Effector memory CD8-positive, alpha-beta T cell (primary cell): ENCODE data around the gene BAG1.

Source experiments
- ATAC-seq: fragments of 150-1000 bp; cut with Tn5 transposase; replicated peaks from 2 replicates; pipeline ENCODE4 v1.10.0; 2021; ENCODE audit warnings: mild to moderate bottlenecking, moderate library complexity
- DNase-seq, 3 experiments: peaks; one replicate each; pipeline ENCODE4 v3.0.0; 2021
- H3K27ac Mint-ChIP-seq, 2 donors: one replicate each; pipeline ENCODE4 v1.8.0; 2022; ENCODE audit warnings: mild to moderate bottlenecking in 2 of 2, mixed read lengths in 2 of 2, moderate library complexity in 2 of 2
- H3K27me3 Mint-ChIP-seq, 2 donors: one replicate each; pipeline ENCODE4 v1.8.0; 2022; ENCODE audit warnings: mixed read lengths in 2 of 2
- H3K36me3 Mint-ChIP-seq: one replicate; pipeline ENCODE4 v1.8.0; 2022; ENCODE audit warnings: mild to moderate bottlenecking, moderate library complexity, mixed read lengths; ENCODE audit not compliant: insufficient read depth
- H3K4me1 Mint-ChIP-seq, 2 donors: one replicate each; pipeline ENCODE4 v1.8.0; 2022; ENCODE audit warnings: low read depth in 2 of 2, mixed read lengths in 2 of 2
- H3K4me3 Mint-ChIP-seq, 2 donors: one replicate each; pipeline ENCODE4 v1.8.0; 2022; ENCODE audit warnings: mild to moderate bottlenecking in 2 of 2, mixed read lengths in 2 of 2, moderate library complexity in 2 of 2
- H3K9me3 Mint-ChIP-seq, 2 donors: one replicate each; pipeline ENCODE4 v1.8.0; 2022; ENCODE audit warnings: mixed read lengths in 2 of 2

The BAG1 gene

GRCh38 chr9:33290247-33291030 is 25.9 kb upstream of the BAG1 start, which contains the start of gene NFX1:
TSS of gene NFX1 (plus strand) at chr9:33290516. CDS start at chr9:33290573, 57 bp downstream.
- H3K4me3 Mint-ChIP-seq = peak within 1 kb of the TSS; percentile 82 to 86
- peaks cover 39% of the 10 kb centered on the region for H3K36me3 Mint-ChIP-seq
- peaks cover 35 to 39% of the 10 kb centered on the region in 2 donors for H3K4me1 Mint-ChIP-seq
- peak within 1 kb of the TSS; percentile 98 to 99 for H3K27ac Mint-ChIP-seq
- H3K27me3 Mint-ChIP-seq = no peaks in the 10 kb centered on the region
- H3K9me3 Mint-ChIP-seq = no peaks in the 10 kb centered on the region
- DNase-seq = peak; percentile 98
- peak; percentile 82 for ATAC-seq

DNA sequence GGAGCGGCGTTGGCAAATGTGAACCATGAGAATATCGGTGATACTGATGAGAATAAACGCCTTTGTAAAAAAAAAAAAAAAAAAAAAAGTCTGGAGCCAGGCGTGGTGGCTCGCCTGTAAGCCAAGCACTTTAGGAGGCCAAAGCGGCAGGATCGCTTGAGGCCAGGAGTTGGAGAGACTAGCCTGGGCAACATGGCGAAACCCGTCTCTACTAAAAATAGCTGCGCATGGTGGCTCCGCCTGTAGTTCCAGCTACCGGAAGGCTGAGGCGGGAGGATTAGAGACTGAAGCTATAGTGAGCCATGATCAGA is 25.4 kb upstream of the BAG1 start:
- ATAC-seq (no peak), DNase-seq (no peak)
- peaks cover 35 to 38% of the 10 kb centered on the region in 2 donors for H3K4me1 Mint-ChIP-seq
- peak overlapping the region; percentile 98 to 99 for H3K27ac Mint-ChIP-seq
- H3K27me3 Mint-ChIP-seq = no peaks in the 10 kb centered on the region
- H3K9me3 Mint-ChIP-seq = no peaks in the 10 kb centered on the region
- peak overlapping the region; percentile 82 to 86 for H3K4me3 Mint-ChIP-seq
- H3K36me3 Mint-ChIP-seq = peaks cover 40% of the 10 kb centered on the region

- ATAC-seq = no peak
- peak overlapping the region; percentile 82 to 86 for H3K4me3 Mint-ChIP-seq
- peaks cover 31 to 35% of the 10 kb centered on the region in 2 donors for H3K4me1 Mint-ChIP-seq
- H3K27ac Mint-ChIP-seq = peak overlapping the region; percentile 98 to 99
- no peaks in the 10 kb centered on the region for H3K27me3 Mint-ChIP-seq
- H3K9me3 Mint-ChIP-seq = no peaks in the 10 kb centered on the region
- peak in 1 of 3 experiments; percentile 8 for DNase-seq
- H3K36me3 Mint-ChIP-seq = peaks cover 36% of the 10 kb centered on the region
These were observed 25.0 kb upstream of the BAG1 start for GRCh38 chr9:33289496-33289895.

GRCh38 chr9:33288828-33289483 is 24.4 kb upstream of the BAG1 start:
- Mint-ChIP-seq H3K9me3 (no peaks in the 10 kb centered on the region), H3K4me1 (peaks cover 29 to 31% of the 10 kb centered on the region in 2 donors), H3K4me3 (peak overlapping the region; percentile 82 to 86), H3K27ac (peak overlapping the region; percentile 98 to 99), H3K36me3 (peaks cover 32% of the 10 kb centered on the region), H3K27me3 (no peaks in the 10 kb centered on the region)
- ATAC-seq = no peak
- DNase-seq = no peak

DNA sequence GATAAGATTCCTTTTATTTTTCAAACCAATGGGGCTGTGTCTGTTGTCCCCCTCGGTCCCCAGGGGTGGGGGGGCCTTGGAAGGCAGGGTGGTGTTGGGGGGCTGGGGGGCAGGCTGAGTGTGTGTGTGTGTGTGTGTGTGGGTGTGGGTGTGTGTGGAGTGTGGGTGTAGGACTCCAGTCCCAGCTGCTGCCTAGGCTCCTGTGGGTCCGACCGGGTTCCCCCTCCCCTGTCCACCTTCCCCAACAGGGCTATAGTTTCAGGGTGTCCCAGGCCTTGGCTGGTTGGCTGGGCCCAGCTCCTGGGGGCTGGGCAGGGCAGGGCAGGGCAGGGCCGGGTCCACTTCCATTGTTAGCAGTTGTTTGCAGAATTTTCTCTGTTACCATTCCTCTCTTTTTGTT is 23.7 kb upstream of the BAG1 start:
- Mint-ChIP-seq H3K4me3 (no peak overlapping the region), H3K36me3 (peaks cover 32% of the 10 kb centered on the region), H3K27me3 (no peaks in the 10 kb centered on the region), H3K4me1 (peaks cover 25 to 28% of the 10 kb centered on the region in 2 donors), H3K9me3 (no peaks in the 10 kb centered on the region), H3K27ac (peak overlapping the region; percentile 62 to 98)
- ATAC-seq (no peak), DNase-seq (no peak)

GRCh38 chr9:33287087-33287490 is 22.6 kb upstream of the BAG1 start:
- H3K27ac Mint-ChIP-seq = peak overlapping the region in 1 of 2 donors; percentile 62
- no peak for ATAC-seq
- peaks cover 32% of the 10 kb centered on the region for H3K36me3 Mint-ChIP-seq
- H3K9me3 Mint-ChIP-seq = no peaks in the 10 kb centered on the region
- no peak overlapping the region for H3K4me3 Mint-ChIP-seq
- H3K27me3 Mint-ChIP-seq = no peaks in the 10 kb centered on the region
- peaks cover 15 to 16% of the 10 kb centered on the region in 2 donors for H3K4me1 Mint-ChIP-seq
- DNase-seq = peak; percentile 54 to 56 (median 55)

- ATAC-seq (no peak), DNase-seq (no peak)
- no peaks in the 10 kb centered on the region for H3K27me3 Mint-ChIP-seq
- no peak overlapping the region for H3K27ac Mint-ChIP-seq
- H3K4me1 Mint-ChIP-seq = peaks cover 3% of the 10 kb centered on the region in 2 donors
- H3K36me3 Mint-ChIP-seq = peaks cover 33% of the 10 kb centered on the region
- H3K4me3 Mint-ChIP-seq = no peak overlapping the region
- H3K9me3 Mint-ChIP-seq = no peaks in the 10 kb centered on the region
These were observed 21.0 kb upstream of the BAG1 start for GRCh38 chr9:33285502-33285901.

GRCh38 chr9:33277484-33277883 is 13.0 kb upstream of the BAG1 start:
- DNase-seq (no peak), ATAC-seq (no peak)
- H3K36me3 Mint-ChIP-seq = peaks cover 87% of the 10 kb centered on the region
- peak overlapping the region in 1 of 2 donors; percentile 23 for H3K27ac Mint-ChIP-seq
- no peak overlapping the region for H3K4me3 Mint-ChIP-seq
- H3K27me3 Mint-ChIP-seq = no peaks in the 10 kb centered on the region
- H3K9me3 Mint-ChIP-seq = no peaks in the 10 kb centered on the region
- H3K4me1 Mint-ChIP-seq = peaks cover 2 to 4% of the 10 kb centered on the region in 2 donors

GRCh38 chr9:33273972-33274328 is 9.4 kb upstream of the BAG1 start:
- Mint-ChIP-seq H3K27me3 (no peaks in the 10 kb centered on the region), H3K4me1 (peaks cover 2 to 7% of the 10 kb centered on the region in 2 donors), H3K36me3 (peaks cover 90% of the 10 kb centered on the region), H3K4me3 (no peak overlapping the region), H3K9me3 (no peaks in the 10 kb centered on the region), H3K27ac (peak overlapping the region; percentile 25 to 35)
- DNase-seq = no peak
- ATAC-seq = no peak

- H3K9me3 Mint-ChIP-seq = no peaks in the 10 kb centered on the region
- no peaks in the 10 kb centered on the region for H3K27me3 Mint-ChIP-seq
- no peak overlapping the region for H3K4me3 Mint-ChIP-seq
- DNase-seq (no peak), ATAC-seq (no peak)
- H3K27ac Mint-ChIP-seq = peak overlapping the region; percentile 25 to 65
- H3K36me3 Mint-ChIP-seq = peaks cover 85% of the 10 kb centered on the region
- H3K4me1 Mint-ChIP-seq = peaks cover 2 to 7% of the 10 kb centered on the region in 2 donors
These were observed 8.9 kb upstream of the BAG1 start for GRCh38 chr9:33273266-33273971.

DNA sequence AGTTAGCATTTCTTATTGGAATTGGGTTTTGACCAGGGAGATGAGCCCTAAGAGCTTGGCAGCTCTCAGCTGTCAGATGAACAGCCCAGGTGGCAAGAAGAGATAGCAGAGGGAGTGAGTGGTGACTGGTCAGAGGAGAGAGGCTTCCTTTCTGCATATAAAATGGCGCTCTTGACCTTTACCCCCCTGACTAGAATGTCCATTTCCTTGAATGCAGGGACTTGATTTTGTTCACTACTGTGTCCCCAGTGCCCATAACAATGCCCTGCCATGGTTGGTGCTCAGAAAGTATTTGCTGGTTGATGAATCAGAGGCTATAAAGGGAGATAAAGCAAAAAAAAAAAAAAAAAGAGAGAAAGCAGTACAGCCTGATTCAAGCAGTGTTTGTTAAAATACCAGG is 7.6 kb upstream of the BAG1 start:
- no peak for DNase-seq
- Mint-ChIP-seq H3K27ac (peak overlapping the region in 1 of 2 donors; percentile 30), H3K27me3 (no peaks in the 10 kb centered on the region), H3K9me3 (no peaks in the 10 kb centered on the region), H3K4me3 (no peak overlapping the region), H3K4me1 (peaks cover 6 to 12% of the 10 kb centered on the region in 2 donors), H3K36me3 (peaks cover 75% of the 10 kb centered on the region)
- ATAC-seq = no peak

DNA sequence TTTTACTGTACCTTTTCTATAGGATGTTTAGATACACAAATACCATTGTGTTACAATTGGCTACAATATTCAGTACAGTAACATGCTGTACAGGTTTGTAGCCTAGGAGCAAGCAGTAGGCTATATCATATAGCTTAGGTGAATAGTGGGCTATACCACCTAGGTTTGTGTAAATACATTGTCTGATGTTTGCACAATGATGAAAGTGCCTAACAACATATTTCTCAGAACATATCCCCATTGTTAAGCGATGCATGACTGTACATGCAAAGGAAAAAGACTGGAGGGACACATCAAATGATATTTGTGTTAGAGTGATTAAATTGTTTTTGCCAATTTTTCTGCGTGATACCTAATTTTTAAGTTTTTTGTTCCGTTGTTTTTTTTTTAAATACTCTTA is 5.6 kb upstream of the BAG1 start:
- no peak for ATAC-seq
- no peak for DNase-seq
- H3K4me1 Mint-ChIP-seq = peaks cover 20 to 29% of the 10 kb centered on the region in 2 donors
- H3K27me3 Mint-ChIP-seq = no peaks in the 10 kb centered on the region
- H3K36me3 Mint-ChIP-seq = peaks cover 61% of the 10 kb centered on the region
- H3K4me3 Mint-ChIP-seq = no peak overlapping the region
- no peak overlapping the region for H3K27ac Mint-ChIP-seq
- no peaks in the 10 kb centered on the region for H3K9me3 Mint-ChIP-seq

DNA sequence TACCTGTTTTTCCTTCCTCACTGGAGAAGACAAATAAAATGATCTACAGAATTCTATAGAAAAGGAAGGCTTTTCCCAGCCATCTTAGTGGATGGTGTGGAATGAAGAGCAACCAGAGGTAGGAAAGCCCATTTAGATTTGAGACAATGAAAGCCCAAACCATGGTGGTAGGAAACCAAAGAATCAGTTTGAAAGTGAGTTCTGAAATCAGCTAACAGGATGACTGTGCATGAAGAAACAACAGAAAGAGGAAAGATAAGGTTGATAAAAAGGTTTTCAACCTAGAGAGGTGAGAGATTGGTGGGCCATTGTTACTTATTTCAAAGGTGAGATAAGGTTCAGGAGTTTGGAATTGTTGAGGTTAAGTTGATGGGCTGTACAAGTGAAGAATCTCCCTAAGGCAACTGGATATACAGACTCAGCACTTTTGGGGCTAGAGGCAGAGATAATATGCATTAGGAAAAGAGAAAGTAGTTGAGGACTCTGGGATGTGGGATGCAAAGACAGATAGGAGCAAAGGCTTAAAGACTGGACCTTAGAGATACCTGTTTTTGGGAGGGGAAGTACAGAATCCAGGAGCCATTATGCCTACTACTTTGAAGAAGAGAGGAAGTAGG is 2.8 kb upstream of the BAG1 start:
- H3K36me3 Mint-ChIP-seq = peaks cover 58% of the 10 kb centered on the region
- no peak for DNase-seq
- H3K9me3 Mint-ChIP-seq = no peaks in the 10 kb centered on the region
- H3K4me1 Mint-ChIP-seq = peaks cover 32 to 44% of the 10 kb centered on the region in 2 donors
- no peak for ATAC-seq
- H3K27me3 Mint-ChIP-seq = no peaks in the 10 kb centered on the region
- H3K4me3 Mint-ChIP-seq = no peak overlapping the region
- no peak overlapping the region for H3K27ac Mint-ChIP-seq
